Mesodermal cell (in vitro differentiated cells): Measurements from ENCODE around the gene PHACTR1.
"Not testable (repeated sequence)": the region's sequence is repeated elsewhere in the genome, so short reads cannot be mapped to it uniquely, and the experiment has no call there.

Experiments used
- H3K27ac ChIP-seq: 2 replicates; pipeline ENCODE4 v1.7.0; 2013; ENCODE audit warnings: mild to moderate bottlenecking, low read depth, low read length, moderate library complexity; ENCODE audit not compliant: severe bottlenecking
- H3K36me3 ChIP-seq: 2 replicates; pipeline ENCODE4 v1.7.1; 2013; ENCODE audit warnings: mild to moderate bottlenecking, low read length, moderate library complexity; ENCODE audit not compliant: control insufficient read depth, insufficient read depth
- H3K4me1 ChIP-seq: one replicate; pipeline ENCODE4 v1.7.1; 2013; ENCODE audit warnings: mild to moderate bottlenecking, low read length; ENCODE audit not compliant: insufficient read depth, control insufficient read depth, poor library complexity, severe bottlenecking
- H3K4me3 ChIP-seq: 2 replicates; pipeline ENCODE4 v1.7.0; 2013; ENCODE audit warnings: low read length, control low read depth, mild to moderate bottlenecking; ENCODE audit not compliant: insufficient read depth, poor library complexity, severe bottlenecking; ENCODE audit errors: extremely low read depth
- H3K9me3 ChIP-seq: 2 replicates; pipeline ENCODE4 v1.7.1; 2013; ENCODE audit warnings: mild to moderate bottlenecking, low read length, moderate library complexity; ENCODE audit not compliant: control insufficient read depth
- WGBS, 2 experiments: methylation state at CpG; one replicate each; pipeline ENCODE4 v1.1.5; 2013; ENCODE audit warnings: missing lambda C conversion rate in 2 of 2; ENCODE audit not compliant: insufficient coverage in 2 of 2; 5-methylcytosine and 5-hydroxymethylcytosine counted together

PHACTR1 gene

GRCh38 chr6:13142611-13143010 is 426.0 kb downstream of the PHACTR1 start:
- no peaks in the 10 kb centered on the region for H3K9me3 ChIP-seq
- H3K4me3 ChIP-seq: no peak overlapping the region
- H3K36me3 ChIP-seq: no peaks in the 10 kb centered on the region
- no peaks in the 10 kb centered on the region for H3K4me1 ChIP-seq
- no CpG with 5 or more reads among the region's 3 CpGs for WGBS, 2 experiments
- H3K27ac ChIP-seq: no peak overlapping the region

GRCh38 chr6:13146442-13146841 is 429.9 kb downstream of the PHACTR1 start:
- Histone ChIP-seq H3K4me3 (no peak overlapping the region), H3K27ac (no peak overlapping the region), H3K9me3 (no peaks in the 10 kb centered on the region), H3K4me1 (no peaks in the 10 kb centered on the region), H3K36me3 (no peaks in the 10 kb centered on the region)
- no CpG with 5 or more reads among the region's 3 CpGs for WGBS, 2 experiments

- Histone ChIP-seq H3K36me3 (no peaks in the 10 kb centered on the region), H3K4me3 (no peak overlapping the region), H3K9me3 (no peaks in the 10 kb centered on the region), H3K4me1 (no peaks in the 10 kb centered on the region), H3K27ac (no peak overlapping the region)
- 80% methylated on average over 1 of the region's 1 CpG; no CpG with 5 or more reads in 1 of the 2 experiments for WGBS, 2 experiments
These were observed 430.8 kb downstream of the PHACTR1 start for GRCh38 chr6:13147376-13147775.

- 100% methylated on average over 2 of the region's 2 CpGs; no CpG with 5 or more reads in 1 of the 2 experiments for WGBS, 2 experiments
- no peak overlapping the region for H3K27ac ChIP-seq
- H3K36me3 ChIP-seq: no peaks in the 10 kb centered on the region
- H3K4me3 ChIP-seq: no peak overlapping the region
- H3K9me3 ChIP-seq: no peaks in the 10 kb centered on the region
- no peaks in the 10 kb centered on the region for H3K4me1 ChIP-seq
These were observed 431.2 kb downstream of the PHACTR1 start for GRCh38 chr6:13147782-13148181.

- Histone ChIP-seq H3K36me3 (no peaks in the 10 kb centered on the region), H3K4me1 (no peaks in the 10 kb centered on the region), H3K9me3 (no peaks in the 10 kb centered on the region), H3K4me3 (no peak overlapping the region), H3K27ac (no peak overlapping the region)
- 26 to 48% methylated on average over 2 to 3 of the region's 4 CpGs for WGBS, 2 experiments
These were observed 436.2 kb downstream of the PHACTR1 start for GRCh38 chr6:13152764-13153163.

GRCh38 chr6:13156381-13156780 is 439.8 kb downstream of the PHACTR1 start:
- Histone ChIP-seq H3K36me3 (no peaks in the 10 kb centered on the region), H3K9me3 (no peaks in the 10 kb centered on the region), H3K4me1 (no peaks in the 10 kb centered on the region), H3K4me3 (no peak overlapping the region), H3K27ac (no peak overlapping the region)
- WGBS, 2 experiments: 92 to 95% methylated on average over 7 to 8 of the region's 8 CpGs

- Histone ChIP-seq H3K9me3 (no peaks in the 10 kb centered on the region), H3K4me3 (no peak overlapping the region), H3K4me1 (no peaks in the 10 kb centered on the region), H3K27ac (no peak overlapping the region), H3K36me3 (no peaks in the 10 kb centered on the region)
- WGBS, 2 experiments: 88 to 100% methylated on average over 4 of the region's 4 CpGs
These were observed 440.7 kb downstream of the PHACTR1 start for GRCh38 chr6:13157293-13157692.

GRCh38 chr6:13159300-13159699 is 442.7 kb downstream of the PHACTR1 start:
- Histone ChIP-seq H3K27ac (no peak overlapping the region), H3K9me3 (no peaks in the 10 kb centered on the region), H3K36me3 (no peaks in the 10 kb centered on the region), H3K4me1 (no peaks in the 10 kb centered on the region), H3K4me3 (no peak overlapping the region)
- WGBS, 2 experiments: 88 to 93% methylated on average over 1 to 2 of the region's 3 CpGs

GRCh38 chr6:13159822-13160221 is 443.3 kb downstream of the PHACTR1 start:
- 90 to 96% methylated on average over 3 of the region's 5 CpGs for WGBS, 2 experiments
- H3K9me3 ChIP-seq, H3K27ac ChIP-seq, H3K4me3 ChIP-seq, H3K36me3 ChIP-seq, H3K4me1 ChIP-seq: not testable (repeated sequence)

- H3K9me3 ChIP-seq: no peaks in the 10 kb centered on the region
- no peaks in the 10 kb centered on the region for H3K36me3 ChIP-seq
- WGBS, 2 experiments: 100% methylated on average over 1 of the region's 2 CpGs; no CpG with 5 or more reads in 1 of the 2 experiments
- no peak overlapping the region for H3K4me3 ChIP-seq
- no peak overlapping the region for H3K27ac ChIP-seq
- H3K4me1 ChIP-seq: no peaks in the 10 kb centered on the region
These were observed 446.8 kb downstream of the PHACTR1 start for GRCh38 chr6:13163161-13163944.

GRCh38 chr6:13164291-13164690 is 447.7 kb downstream of the PHACTR1 start:
- Histone ChIP-seq H3K9me3 (no peaks in the 10 kb centered on the region), H3K36me3 (no peaks in the 10 kb centered on the region), H3K27ac (no peak overlapping the region), H3K4me1 (no peaks in the 10 kb centered on the region), H3K4me3 (no peak overlapping the region)
- 93 to 96% methylated on average over 6 of the region's 8 CpGs for WGBS, 2 experiments
